Upper lobe of left lung (tissue), 4 donors: ENCODE data around the gene TRIL.

Source experiments
- EP300 ChIP-seq, 4 donors: sonication (generic); formaldehyde crosslinking; IDR thresholded peaks; one replicate each; pipeline ENCODE4 v1.5.1; 2017; ENCODE audit warnings: antibody characterized with exemption in 4 of 4, control low read depth in 2 of 4
- POLR2A ChIP-seq, 4 donors: fragments of 450-650 bp; IDR thresholded peaks; one replicate each; pipeline ENCODE4 v1.5.1; 2016 to 2017; ENCODE audit warnings: antibody characterized with exemption in 4 of 4, mild to moderate bottlenecking in 2 of 4
- TF ChIP-seq, protein P1 (sequence below), 6 experiments: fragments of 450-650 bp in 4 of 6; fragments of 200-600 bp in 2 of 6; sonication (generic) in 2 of 6; IDR thresholded peaks; one replicate each; pipeline ENCODE4 v1.5.1; 2016 to 2019; ENCODE audit warnings: antibody characterized with exemption in 6 of 6

- TF ChIP-seq, protein P1, sequence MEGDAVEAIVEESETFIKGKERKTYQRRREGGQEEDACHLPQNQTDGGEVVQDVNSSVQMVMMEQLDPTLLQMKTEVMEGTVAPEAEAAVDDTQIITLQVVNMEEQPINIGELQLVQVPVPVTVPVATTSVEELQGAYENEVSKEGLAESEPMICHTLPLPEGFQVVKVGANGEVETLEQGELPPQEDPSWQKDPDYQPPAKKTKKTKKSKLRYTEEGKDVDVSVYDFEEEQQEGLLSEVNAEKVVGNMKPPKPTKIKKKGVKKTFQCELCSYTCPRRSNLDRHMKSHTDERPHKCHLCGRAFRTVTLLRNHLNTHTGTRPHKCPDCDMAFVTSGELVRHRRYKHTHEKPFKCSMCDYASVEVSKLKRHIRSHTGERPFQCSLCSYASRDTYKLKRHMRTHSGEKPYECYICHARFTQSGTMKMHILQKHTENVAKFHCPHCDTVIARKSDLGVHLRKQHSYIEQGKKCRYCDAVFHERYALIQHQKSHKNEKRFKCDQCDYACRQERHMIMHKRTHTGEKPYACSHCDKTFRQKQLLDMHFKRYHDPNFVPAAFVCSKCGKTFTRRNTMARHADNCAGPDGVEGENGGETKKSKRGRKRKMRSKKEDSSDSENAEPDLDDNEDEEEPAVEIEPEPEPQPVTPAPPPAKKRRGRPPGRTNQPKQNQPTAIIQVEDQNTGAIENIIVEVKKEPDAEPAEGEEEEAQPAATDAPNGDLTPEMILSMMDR (IDR thresholded peaks at IDR 0.05), result no peak
- TF ChIP-seq POLR2A (IDR thresholded peaks at IDR 0.05) (no peak), EP300 (IDR thresholded peaks at IDR 0.05) (no peak)
Observed at GRCh38 chr7:28958980-28959347, 834 bp upstream of the TRIL start.
